Colonic mucosa (tissue), 4 donors: ENCODE measurements around the gene ADARB2. TPM values are rescaled to one million over a fixed set of nuclear protein-coding genes. Genes with fewer than 3 reads are reported as not detected.

Experiments
- DNase-seq: peaks from one replicate; pipeline ENCODE4 v3.0.0-alpha.2; 2020
- H3K27ac ChIP-seq: fragments of 200-600 bp; one replicate; pipeline ENCODE4 v1.8.0; 2021
- H3K27me3 ChIP-seq: fragments of 200-600 bp; one replicate; pipeline ENCODE4 v1.8.0; 2021
- H3K36me3 ChIP-seq: fragments of 200-600 bp; one replicate; pipeline ENCODE4 v1.8.0; 2021
- H3K4me1 ChIP-seq: fragments of 200-600 bp; one replicate; pipeline ENCODE4 v1.8.0; 2021; ENCODE audit warnings: mild to moderate bottlenecking
- H3K4me3 ChIP-seq: fragments of 200-600 bp; one replicate; pipeline ENCODE4 v1.8.0; 2021
- H3K9ac ChIP-seq, 2 donors: one replicate each; pipeline ENCODE4 v1.7.0; 2013; ENCODE audit warnings: control low read depth in 2 of 2, low read depth in 2 of 2, low read length in 2 of 2
- H3K9me3 ChIP-seq: fragments of 200-600 bp; one replicate; pipeline ENCODE4 v1.8.0; 2021
- CTCF ChIP-seq: fragments of 200-600 bp; IDR thresholded peaks from one replicate; pipeline ENCODE4 v1.8.0; 2022; ENCODE audit warnings: antibody characterized with exemption, mild to moderate bottlenecking
- intact Hi-C: fragments of 100-400 bp; cut with DNase I; formaldehyde crosslinking; loops from one replicate; pipeline ENCODE4 v1.14.1; 2022
- total RNA-seq, 2 donors: library from RNA; stranded (reverse); fragmentation: NEBNext Ultra II Directional in 1 of 2; extraction: Animal tissue kit (Norgen Biotek cat#: 25700) in 1 of 2; gene quantifications; one replicate each; pipeline ENCODE4 v1.2.1, GENCODE V29; 2021
- donor health status: healthy.
- donor health status: DM: no; HTN: no; CAD: no.
- donor health status: DM: no; HTN: no; CAD: no.

The ADARB2 gene
- total RNA-seq, 2 donors from 2014 or later, result 0.19 TPM; not detected in 1

- intact Hi-C loops, result no loop called here
- DNase-seq, result no peak
- no peaks in the 10 kb centered on the region for H3K9me3 ChIP-seq
- H3K9ac ChIP-seq, result no peak overlapping the region
- H3K4me3 ChIP-seq, result no peak overlapping the region
- no peak for TF ChIP-seq CTCF
- H3K36me3 ChIP-seq, result no peaks in the 10 kb centered on the region
- no peak overlapping the region for H3K27ac ChIP-seq
- H3K4me1 ChIP-seq, result no peaks in the 10 kb centered on the region
- H3K27me3 ChIP-seq, result no peaks in the 10 kb centered on the region
Observed at GRCh38 chr10:1168763-1169162, 568.6 kb downstream of the ADARB2 start.

GRCh38 chr10:1166828-1167275 is 570.5 kb downstream of the ADARB2 start:
- Histone ChIP-seq H3K9me3 (no peaks in the 10 kb centered on the region), H3K27me3 (no peaks in the 10 kb centered on the region), H3K9ac (no peak overlapping the region), H3K4me3 (no peak overlapping the region), H3K27ac (no peak overlapping the region), H3K4me1 (no peaks in the 10 kb centered on the region), H3K36me3 (no peaks in the 10 kb centered on the region)
- no peak for TF ChIP-seq CTCF
- no peak for DNase-seq
- intact Hi-C loops, result no loop called here

- Histone ChIP-seq H3K36me3 (no peaks in the 10 kb centered on the region), H3K27me3 (no peaks in the 10 kb centered on the region), H3K27ac (no peak overlapping the region), H3K9ac (no peak overlapping the region), H3K4me3 (no peak overlapping the region), H3K4me1 (no peaks in the 10 kb centered on the region), H3K9me3 (no peaks in the 10 kb centered on the region)
- TF ChIP-seq CTCF, result no peak
- no peak for DNase-seq
- intact Hi-C loops, result no loop called here
Observed at GRCh38 chr10:1166101-1166827, 571.1 kb downstream of the ADARB2 start.

GRCh38 chr10:1163831-1164230 is 573.5 kb downstream of the ADARB2 start:
- no peak overlapping the region for H3K4me3 ChIP-seq
- no peak for DNase-seq
- H3K27me3 ChIP-seq, result no peaks in the 10 kb centered on the region
- no peak for TF ChIP-seq CTCF
- H3K36me3 ChIP-seq, result no peaks in the 10 kb centered on the region
- H3K27ac ChIP-seq, result no peak overlapping the region
- intact Hi-C loops, result no loop called here
- H3K4me1 ChIP-seq, result no peaks in the 10 kb centered on the region
- no peak overlapping the region for H3K9ac ChIP-seq
- no peaks in the 10 kb centered on the region for H3K9me3 ChIP-seq

- no peak for TF ChIP-seq CTCF
- no peak overlapping the region for H3K27ac ChIP-seq
- intact Hi-C loops, result no loop called here
- H3K36me3 ChIP-seq, result no peaks in the 10 kb centered on the region
- no peaks in the 10 kb centered on the region for H3K9me3 ChIP-seq
- H3K4me3 ChIP-seq, result no peak overlapping the region
- H3K9ac ChIP-seq, result no peak overlapping the region
- no peak for DNase-seq
- no peaks in the 10 kb centered on the region for H3K4me1 ChIP-seq
- no peaks in the 10 kb centered on the region for H3K27me3 ChIP-seq
Observed at GRCh38 chr10:1163204-1163660, 574.1 kb downstream of the ADARB2 start.
